Upper lobe of left lung (tissue), 4 donors: ENCODE measurements around the gene DTX3.
A peak's percentile ranks its signal among the peaks of the same experiment; 100 is the strongest.

ENCODE experiments used
- CTCF ChIP-seq, 6 experiments: fragments of 450-650 bp in 4 of 6; fragments of 200-600 bp in 2 of 6; sonication (generic) in 2 of 6; IDR thresholded peaks; one replicate each; pipeline ENCODE4 v1.5.1; 2016 to 2019; ENCODE audit warnings: antibody characterized with exemption in 6 of 6
- EP300 ChIP-seq, 4 donors: sonication (generic); formaldehyde crosslinking; IDR thresholded peaks; one replicate each; pipeline ENCODE4 v1.5.1; 2017; ENCODE audit warnings: antibody characterized with exemption in 4 of 4, control low read depth in 2 of 4
- POLR2A ChIP-seq, 4 donors: fragments of 450-650 bp; IDR thresholded peaks; one replicate each; pipeline ENCODE4 v1.5.1; 2016 to 2017; ENCODE audit warnings: antibody characterized with exemption in 4 of 4, mild to moderate bottlenecking in 2 of 4
- POLR2AphosphoS5 ChIP-seq, 2 donors: sonication (generic); formaldehyde crosslinking; IDR thresholded peaks; one replicate each; pipeline ENCODE4 v1.5.1; 2017; ENCODE audit warnings: antibody characterized with exemption in 2 of 2

- TF ChIP-seq POLR2AphosphoS5 (IDR thresholded peaks at IDR 0.05) (peak; percentile 20 to 74), EP300 (IDR thresholded peaks at IDR 0.05) (no peak), CTCF (IDR thresholded peaks at IDR 0.05) (peak in 2 of 6 experiments; percentile 7 to 10), POLR2A (IDR thresholded peaks at IDR 0.05) (peak in 2 of 4 donors; percentile 72)
These were observed 13.5 kb upstream of the DTX3 start, which contains the start of gene PIP4K2C for GRCh38 chr12:57590864-57591781.
